Stimulated activated CD4-positive, alpha-beta T cell treated with anti-CD3 and anti-CD28 coated beads, Interleukin-12 subunit alpha, Interleukin-12 subunit beta, amount 100 ng/mL, for 4 hours (primary cell): Measurements from ENCODE around the gene GIMD1.
A peak's percentile ranks its signal among the peaks of the same experiment; 100 is the strongest.
"Not testable (repeated sequence)": the region's sequence is repeated elsewhere in the genome, so short reads cannot be mapped to it uniquely, and the experiment has no call there.

Experiments used
- DNase-seq: peaks from one replicate; pipeline ENCODE4 v3.0.0-alpha.2; 2020

GIMD1 gene

DNA sequence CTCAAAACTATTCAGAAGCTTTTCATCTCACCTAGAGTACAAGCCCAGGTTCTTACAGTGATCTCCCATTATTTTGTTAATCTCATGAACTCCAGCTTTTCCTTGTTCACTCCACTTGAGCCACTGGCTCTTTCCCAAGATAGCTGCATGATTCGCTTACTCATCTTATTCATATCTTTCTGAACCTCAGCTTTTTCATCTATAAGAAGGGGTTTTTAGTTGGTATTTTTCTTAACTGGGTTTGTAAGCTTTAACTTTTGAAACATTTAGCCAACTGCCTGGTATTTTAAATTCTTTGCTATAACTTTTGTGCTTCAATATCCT, 24.0 kb downstream of the GIMD1 start:
- DNase-seq = no peak

DNA sequence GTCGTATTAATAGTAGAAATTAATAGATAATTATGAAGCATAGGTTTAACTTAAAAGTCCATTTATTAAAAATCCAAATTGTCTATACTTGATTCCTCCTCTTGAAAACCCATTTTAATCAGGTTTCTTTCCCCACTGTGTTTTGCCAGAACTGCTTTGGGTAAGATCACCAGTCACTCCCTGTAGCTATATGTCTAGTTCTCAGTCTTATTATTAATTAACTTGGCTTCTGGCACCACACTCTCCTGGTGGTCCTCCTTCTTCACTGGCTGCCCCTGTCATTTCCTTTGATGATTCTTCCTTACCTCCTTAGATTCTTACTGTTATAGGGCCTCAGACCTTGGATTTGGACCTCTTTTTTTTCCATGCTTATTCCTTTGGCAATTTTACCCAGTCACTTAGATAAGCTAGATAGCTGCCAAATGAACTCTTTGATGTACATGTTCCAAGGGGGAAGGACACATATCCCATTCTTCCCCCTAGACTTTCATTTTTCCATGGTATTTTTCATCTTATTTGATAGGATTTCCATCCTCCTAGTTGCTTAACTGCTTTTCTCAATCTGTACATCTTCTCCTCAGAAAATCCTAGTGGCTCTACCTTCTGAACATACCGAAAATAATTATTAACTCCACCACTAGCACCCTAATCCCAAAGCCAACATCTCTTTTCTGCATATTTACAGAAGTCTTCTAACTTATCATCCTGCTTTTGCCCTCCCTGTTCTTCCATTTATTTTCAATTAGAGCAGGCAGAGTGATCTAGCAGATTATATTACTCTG, 24.5 kb downstream of the GIMD1 start:
- DNase-seq = no peak

DNA sequence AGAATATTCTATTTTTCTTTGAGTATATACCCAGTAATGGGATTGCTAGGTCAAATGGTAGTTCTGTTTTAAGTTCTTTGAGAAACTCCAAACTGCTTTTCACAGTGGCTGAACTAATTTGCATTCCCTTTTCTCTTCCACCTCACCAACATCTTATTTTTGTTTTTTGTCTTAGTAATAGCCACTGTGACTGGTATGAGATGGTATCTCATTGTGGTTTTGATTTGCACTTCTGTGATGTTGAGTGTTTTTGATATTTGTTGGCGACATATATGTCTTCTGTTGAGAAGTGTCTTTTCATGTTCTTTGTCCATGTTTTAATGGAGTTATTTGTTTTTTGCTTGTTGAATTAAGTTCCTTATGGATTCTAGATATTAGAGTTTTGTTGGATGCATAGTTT, 27.8 kb downstream of the GIMD1 start:
- DNase-seq = no peak

DNA sequence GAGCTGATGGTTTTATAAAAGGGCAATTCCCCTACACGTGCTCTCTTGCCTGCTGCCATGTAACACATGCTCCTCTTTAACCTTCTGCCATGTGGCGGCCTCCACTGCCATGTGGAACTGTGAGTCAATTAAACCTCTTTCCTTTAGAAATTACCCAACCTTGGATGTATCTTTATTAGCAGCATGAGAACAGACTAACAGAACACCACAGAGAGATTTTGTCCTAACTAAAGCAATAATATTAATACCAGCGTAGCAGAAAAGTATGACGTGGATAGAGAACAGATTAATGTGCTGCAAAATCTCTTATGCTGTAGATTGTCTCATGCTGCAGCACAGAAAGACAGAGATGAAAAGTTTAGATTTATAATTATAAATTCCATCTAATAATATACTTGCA, 29.1 kb downstream of the GIMD1 start:
- no peak for DNase-seq

DNA sequence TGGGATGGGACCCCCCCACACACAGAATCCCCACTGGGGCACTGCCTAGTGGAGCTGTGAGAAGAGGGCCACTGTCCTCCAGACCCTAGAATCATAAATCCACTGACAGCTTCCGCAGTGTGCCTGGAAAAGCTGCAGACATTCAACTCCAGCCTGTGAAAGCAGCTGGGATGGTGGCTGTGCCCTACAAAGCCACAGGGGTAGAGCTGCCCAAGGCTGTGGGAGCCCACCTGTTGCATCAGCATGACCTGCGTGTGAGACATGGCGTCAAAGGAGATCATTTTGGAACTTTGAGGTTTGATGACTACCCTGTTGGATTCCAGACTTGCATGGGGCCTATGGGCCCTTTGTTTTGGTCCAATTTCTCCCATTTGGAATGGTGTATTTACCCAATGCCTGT, 29.9 kb downstream of the GIMD1 start:
- no peak for DNase-seq

DNA sequence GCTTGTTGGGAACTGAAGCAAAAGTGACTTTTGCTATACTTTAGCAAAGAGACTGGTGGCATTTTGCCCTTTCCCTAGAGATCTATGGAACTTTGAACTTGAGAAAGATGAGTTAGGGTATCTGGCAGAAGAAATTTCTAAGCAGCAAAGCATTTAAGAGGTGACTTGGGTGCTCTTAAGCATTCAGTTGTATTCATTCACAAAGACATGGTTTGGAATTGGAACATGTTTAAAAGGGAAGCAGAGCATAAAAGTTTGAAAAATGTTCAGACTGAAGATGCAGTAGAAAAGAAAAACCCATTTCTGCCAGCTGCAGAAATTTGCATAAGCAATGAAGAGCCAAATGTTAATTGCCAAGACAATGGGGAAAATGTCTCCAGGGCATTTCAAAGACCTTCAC, 30.7 kb downstream of the GIMD1 start:
- no peak for DNase-seq

DNA sequence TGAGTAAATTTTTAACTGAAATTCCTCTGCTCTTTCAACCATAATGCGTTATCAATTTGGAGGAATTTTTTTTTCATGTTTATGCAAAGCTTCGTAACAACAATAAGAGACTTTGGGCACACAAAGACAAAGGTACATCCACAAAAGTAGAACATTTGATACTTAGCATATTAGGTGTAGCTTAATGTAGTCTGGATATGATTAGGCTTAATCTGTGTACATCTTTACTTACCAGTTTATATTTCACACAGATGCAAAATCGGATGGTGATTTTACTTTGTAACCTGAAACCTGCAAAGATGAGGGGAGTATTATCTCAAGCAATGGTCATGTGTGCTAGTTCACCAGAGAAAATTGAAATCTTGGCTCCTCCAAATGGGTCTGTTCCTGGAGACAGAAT, 32.0 kb downstream of the GIMD1 start:
- no peak for DNase-seq

DNA sequence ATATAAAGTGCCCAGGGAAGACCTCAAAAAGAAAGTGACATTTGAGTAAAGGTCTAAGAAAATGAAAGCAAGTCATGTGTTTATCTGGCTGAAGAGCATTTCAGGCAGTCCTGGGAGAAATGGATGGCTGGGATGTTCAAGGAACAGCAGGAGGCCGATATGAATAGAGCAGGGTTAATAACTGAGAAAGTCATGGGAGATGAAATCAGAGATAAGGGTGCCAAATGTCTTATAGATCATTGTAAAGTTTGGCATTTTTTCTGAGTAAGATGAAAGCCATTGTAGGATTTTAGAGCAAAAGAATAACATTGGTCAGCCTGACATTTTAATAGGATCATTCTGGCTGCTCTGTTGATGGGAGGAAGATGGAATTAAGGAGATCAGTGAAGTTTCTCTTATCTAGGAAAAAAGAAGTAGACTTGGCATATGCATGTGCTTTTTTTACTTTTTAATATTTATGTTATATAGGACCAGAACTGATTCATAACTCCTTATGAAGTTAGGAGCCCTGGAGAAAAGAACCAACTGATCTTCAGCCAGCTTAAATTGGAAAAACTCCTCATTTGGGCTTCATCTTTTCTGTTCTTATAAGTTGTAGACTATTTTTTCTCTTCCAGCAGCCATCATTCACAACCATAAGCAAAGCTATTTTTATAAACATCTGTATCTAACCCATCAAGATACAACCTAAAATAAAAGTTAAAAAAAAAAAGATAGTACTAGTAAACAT, 33.7 kb downstream of the GIMD1 start:
- no peak for DNase-seq

DNA sequence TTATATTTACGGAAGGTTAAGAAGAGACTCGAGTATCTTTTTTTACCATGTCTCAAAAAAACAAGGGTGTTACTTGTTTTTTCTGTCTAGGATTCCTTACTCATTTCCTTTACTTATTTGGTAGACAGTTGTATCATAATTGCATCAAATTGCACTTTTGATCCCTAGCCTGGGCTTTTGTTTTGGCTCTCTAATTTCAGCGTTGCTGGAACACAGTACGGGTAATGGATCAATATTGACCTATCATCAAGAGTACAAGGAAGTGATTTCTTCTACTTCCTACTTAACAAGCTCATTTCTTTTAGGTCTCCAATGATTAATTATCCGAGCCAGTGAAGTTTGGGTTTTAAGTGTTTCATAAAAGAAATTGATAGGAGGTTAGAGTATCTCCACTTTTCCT, 35.4 kb downstream of the GIMD1 start:
- no peak for DNase-seq

DNA sequence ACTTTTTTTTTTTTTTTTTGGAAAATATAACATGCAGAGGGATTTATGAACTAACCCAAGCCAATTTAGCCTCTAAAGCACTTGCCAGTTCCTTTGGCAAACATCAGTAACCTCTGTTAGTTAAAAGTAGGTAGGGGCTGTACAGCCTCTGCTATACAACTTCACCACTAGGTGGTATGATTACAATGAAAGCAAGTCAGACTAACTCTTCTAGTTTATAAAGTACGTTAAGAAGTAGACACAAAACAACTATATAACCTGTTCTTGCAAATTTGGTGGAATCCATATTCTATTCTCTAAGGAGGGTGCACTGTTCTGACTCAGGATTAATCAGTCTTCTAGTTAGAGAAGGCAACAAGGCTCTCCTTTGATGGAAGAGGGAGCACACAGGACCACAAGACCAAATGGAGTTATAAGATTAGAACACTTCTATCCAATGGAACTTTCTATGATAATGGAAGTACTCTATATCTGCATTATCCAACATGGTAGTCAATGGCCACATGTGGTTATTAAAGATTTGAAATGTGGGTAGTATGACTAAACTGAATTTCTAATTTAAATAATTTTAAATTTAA, 39.4 kb downstream of the GIMD1 start:
- no peak for DNase-seq

DNA sequence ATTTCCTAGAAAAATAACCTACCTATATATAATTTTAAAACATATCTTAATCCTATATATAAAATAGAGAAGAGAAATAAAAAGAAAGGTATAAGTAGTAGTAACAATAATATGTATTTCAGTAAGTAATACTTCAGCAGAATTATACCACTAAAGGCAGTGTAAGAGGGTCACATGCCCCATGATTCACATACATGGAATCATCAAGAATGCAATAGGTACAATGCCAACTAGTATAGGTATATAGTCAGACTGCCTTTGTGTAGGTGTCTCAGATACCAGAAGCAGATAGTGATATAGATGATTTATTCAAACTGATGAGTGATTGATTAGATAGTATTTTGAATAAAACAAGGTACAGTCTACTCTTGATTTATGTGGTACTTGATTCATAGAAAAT, 42.8 kb downstream of the GIMD1 start:
- DNase-seq = no peak

DNA sequence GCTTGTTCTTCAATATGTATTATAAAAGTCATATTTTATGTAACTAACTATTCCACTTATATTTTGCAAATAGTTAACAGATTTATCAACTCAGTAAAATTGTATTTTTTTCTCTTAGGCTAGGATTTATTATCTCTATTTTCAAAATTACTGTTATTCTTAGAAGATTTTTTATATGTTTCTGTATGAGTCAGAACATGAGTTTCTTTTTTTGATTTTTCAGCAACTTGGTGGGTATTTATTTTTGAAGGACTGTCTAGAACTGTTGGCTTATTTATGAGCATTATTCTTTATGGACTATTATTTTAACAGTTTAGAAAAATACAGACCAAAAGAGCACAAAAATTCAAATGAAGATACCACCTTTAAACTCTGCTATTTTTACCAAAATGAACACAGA, 45.5 kb downstream of the GIMD1 start:
- DNase-seq = no peak

DNA sequence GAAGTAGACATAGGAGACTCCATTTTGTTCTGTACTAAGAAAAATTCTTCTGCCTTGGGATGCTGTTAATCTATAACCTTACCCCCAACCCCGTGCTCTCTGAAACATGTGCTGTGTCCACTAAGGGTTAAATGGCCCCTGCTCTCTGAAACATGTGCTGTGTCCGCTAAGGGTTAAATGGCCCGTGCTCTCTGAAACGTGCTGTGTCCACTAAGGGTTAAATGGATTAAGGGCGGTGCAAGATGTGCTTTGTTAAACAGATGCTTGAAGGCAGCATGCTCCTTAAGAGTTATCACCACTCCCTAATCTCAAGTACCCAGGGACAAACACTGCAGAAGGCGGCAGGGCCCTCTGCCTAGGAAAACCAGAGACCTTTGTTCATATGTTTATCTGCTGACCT, 46.8 kb downstream of the GIMD1 start:
- DNase-seq = not testable (repeated sequence)

DNA sequence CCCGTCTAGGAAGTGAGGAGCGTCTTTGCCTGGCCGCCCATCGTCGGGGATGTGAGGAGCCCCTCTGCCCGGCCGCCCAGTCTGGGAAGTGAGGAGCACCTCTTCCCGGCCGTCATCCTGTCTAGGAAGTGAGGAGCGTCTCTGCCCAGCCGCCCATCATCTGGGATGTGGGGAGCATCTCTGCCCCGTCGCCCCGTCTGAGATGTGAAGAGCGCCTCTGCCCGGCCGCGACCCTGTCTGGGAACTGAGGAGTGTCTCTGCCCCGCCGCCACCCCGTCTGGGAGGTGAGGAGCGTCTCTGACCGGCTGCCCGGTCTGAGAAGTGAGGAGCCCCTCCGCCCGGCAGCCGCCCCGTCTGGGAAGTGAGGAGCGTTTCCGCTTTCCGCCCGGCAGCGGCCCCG, 47.4 kb downstream of the GIMD1 start:
- DNase-seq = not testable (repeated sequence)

DNA sequence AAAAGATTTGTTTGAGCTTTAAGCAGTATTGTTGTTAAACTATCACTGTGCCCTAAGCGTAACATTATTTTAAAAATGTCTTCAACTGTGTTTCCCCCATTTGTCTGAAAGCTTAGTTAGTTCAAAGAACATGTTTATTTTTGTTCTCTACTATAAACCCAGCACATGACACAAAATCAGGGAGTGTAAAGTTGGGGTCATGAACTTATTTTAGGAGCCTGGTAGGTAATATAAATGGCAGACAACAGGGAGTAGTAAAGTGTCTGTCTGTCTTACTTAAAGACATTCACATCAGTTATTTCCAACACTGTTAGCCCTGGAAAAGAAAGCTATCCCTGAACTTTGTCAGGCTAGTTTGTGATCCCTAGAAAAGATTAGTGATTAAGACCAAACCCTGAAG, 48.3 kb downstream of the GIMD1 start:
- DNase-seq = no peak

DNA sequence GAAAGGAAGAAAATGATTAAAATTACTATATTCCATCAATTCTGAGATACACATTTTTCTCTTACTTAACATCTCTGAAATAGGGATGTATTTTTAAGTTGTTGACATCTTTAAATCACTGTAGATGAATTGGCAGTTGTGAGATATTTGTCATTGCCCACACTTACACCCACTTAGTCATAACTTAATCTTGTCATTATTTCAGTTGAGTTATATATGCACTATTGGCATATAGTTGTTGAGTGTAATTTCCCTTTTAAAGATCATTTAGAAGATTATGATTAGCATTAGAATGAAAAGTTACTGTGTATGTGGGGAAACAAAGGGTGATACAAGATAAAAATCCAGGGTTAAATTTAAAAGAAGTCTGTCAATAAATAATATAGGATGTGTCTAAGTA, 50.1 kb downstream of the GIMD1 start:
- no peak for DNase-seq

DNA sequence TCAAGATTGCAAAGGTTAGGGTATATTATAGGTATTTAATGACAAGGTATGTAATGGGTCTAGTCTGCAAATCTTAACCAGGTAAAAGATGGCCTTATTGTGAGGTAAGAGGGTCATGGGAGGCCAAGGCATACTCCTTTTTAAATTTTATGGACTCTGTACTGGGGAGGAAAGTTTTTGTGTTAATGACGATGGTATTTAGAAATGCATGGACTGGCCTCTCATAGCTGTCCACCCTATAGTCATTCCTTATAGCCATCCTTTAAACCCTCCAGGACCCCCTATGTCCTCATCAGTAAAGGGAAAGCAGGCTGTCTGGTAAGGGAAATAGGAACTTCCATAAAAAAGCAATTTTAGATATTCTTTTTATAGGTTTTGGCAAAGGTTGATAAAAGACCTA, 50.8 kb downstream of the GIMD1 start:
- no peak for DNase-seq

DNA sequence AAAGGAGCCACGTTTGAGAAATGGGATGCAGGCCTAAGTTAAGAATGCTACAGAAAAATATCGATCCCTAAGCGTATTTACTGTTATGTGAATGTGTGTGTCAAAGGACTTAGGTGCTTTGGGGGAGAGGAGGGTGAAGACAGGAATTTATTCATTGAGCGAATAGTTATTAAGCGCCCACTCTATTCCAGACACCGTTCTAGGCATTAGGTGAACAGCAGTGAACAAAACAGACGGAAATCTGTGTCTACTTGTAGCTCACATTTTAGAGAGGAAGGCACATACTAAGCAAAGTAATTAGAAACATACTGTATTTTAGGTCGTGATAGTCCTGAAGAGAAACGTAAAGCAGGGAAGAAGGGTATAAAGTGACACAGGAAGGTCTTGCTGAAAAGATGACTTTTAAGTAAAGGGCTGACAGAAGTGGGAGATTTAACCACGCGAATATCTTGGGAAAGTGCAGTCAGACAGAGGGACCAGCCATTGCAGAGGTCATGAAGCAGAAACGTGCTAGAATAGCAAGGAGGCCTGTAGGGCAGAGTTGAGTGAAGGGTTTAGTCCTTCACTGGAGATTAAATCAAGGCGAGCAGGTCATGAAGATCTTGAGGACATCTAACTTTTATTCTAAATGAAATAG, 51.7 kb downstream of the GIMD1 start:
- no peak for DNase-seq

DNA sequence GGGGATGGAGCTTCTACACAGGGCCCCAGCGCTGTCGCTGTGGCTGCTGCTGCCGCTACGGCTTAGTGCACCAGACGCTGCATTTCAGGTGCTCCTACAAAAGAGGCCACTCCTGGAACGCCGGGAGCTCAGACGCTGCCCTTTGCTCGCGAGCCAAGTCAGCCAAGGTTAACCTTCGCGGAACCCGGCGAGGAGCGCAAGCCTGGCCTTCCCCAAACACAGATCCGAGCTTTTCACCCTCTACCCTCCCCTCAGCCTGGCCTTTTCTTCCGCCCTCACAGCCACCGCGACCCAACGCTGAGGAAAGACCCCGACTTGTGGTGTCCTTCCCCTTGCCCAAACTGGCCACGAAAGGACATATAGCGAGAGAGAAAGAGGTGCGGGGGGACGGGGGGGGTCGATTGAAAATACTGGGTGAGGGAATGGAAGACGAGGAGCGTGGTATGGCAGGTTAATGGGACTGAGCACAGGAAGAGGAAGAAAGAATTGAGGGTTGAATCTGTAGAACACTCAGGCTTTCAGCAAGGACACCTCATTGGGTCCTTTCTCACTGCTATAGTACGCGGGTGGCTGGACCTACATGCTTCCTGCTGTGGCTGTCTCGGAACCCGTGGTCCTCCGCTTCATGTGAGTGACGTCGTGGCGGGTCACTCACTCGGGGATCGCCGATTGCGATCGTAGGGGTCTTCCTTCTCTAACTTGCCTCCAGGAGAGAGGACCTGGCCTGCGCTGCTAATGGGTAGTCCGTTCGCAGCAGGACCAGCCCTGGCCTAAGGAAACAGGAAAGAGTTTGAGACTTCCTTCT, 52.4 kb downstream of the GIMD1 start, which contains the start of the genes AIMP1 and TBCK:
TSS of gene AIMP1 (plus strand) at position 583 of the 805 bp plus-strand sequence. CDS start 8,460 bp downstream, outside the sequence.
TSS of gene TBCK (minus strand) at position 242 of the 805 bp plus-strand sequence. CDS start 7,249 bp downstream, outside the sequence.
- DNase-seq = peak; percentile 79

DNA sequence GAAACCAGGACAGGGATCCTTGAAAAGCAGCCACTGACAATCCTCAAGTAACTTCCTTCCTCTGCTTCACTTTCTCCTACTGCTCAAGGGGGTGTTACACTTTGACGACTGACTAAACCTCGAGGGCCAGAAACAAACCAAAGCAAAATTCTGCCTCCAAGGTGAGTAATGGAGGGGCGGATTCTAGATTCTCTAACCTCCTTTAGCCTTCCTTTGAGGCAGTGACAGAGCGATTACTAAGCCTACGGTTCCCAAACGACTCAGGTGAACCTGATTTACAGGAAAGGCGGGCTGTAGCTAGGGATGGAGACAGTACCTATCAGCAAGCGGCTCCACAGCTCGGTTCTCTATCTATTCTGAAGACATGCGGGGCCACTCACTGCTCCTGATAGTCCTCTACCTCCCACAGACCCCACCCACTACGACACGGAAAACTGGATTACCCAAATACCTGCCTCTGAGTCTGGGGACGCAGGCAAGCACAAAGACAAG, 53.1 kb downstream of the GIMD1 start:
- no peak for DNase-seq

DNA sequence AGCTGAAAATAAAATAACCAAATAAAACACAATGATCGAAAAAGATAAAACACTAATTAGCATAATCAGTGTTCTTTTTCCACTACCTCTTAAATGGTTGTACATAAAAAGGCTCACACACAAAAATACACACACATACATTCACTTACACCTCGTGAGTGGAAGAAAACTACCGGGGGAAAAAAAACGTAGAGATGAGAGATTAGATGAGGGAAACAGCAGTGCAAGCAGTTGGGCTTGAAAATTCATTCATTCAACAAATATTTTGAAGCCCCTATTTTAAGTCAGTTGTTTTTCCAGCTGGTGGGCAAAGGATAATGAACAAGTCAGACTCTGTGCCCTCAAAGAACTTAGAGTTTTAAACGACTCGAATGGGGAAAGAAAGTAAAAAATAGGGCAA, 53.6 kb downstream of the GIMD1 start:
- DNase-seq = no peak

DNA sequence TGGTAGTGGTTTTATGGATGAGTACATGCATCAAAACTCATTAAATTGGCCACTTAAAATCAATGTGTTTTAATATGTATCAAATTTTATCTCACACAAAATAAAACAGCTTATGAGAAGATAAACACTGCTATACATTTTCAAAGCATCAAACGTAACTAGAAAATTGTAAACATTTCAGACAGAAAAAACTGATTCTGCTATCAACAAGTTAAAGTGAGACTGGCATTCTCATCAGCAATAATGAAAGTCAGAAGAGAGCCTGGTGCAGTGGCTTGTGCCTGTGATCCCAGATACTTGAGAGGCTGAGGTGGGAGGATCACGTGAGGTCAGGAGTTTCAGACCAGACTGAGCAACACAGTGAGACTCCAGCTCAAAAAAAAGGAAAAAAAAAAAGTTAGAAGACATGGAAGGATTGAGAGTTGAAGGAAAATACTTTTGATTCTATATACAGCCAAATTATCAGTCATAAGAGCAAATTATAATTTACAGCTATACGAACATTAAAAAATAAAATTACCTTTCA, 55.5 kb downstream of the GIMD1 start:
- no peak for DNase-seq
